ENCODE data around the gene MALSU1. TPM values are rescaled to one million over a fixed set of nuclear protein-coding genes. Genes with fewer than 3 reads are reported as not detected.

MALSU1 gene
- total and polyA plus RNA-seq, 2 of the 13 experiments (the other 11 are each of a cell fraction or from before 2014, with no cell fraction given), result 72.0 to 141 TPM

- TF ChIP-seq, protein P1, sequence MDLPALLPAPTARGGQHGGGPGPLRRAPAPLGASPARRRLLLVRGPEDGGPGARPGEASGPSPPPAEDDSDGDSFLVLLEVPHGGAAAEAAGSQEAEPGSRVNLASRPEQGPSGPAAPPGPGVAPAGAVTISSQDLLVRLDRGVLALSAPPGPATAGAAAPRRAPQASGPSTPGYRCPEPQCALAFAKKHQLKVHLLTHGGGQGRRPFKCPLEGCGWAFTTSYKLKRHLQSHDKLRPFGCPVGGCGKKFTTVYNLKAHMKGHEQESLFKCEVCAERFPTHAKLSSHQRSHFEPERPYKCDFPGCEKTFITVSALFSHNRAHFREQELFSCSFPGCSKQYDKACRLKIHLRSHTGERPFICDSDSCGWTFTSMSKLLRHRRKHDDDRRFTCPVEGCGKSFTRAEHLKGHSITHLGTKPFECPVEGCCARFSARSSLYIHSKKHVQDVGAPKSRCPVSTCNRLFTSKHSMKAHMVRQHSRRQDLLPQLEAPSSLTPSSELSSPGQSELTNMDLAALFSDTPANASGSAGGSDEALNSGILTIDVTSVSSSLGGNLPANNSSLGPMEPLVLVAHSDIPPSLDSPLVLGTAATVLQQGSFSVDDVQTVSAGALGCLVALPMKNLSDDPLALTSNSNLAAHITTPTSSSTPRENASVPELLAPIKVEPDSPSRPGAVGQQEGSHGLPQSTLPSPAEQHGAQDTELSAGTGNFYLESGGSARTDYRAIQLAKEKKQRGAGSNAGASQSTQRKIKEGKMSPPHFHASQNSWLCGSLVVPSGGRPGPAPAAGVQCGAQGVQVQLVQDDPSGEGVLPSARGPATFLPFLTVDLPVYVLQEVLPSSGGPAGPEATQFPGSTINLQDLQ (CRISPR knock-in tag; IDR thresholded peaks at IDR 0.05), result no peak
- TF ChIP-seq HNRNPUL1 (IDR thresholded peaks at IDR 0.05; ENCODE audit: low read depth, low read length) (no peak), ZFX (CRISPR knock-in tag; IDR thresholded peaks at IDR 0.05; ENCODE audit: low read depth) (no peak), ZNF776 (CRISPR knock-in tag; IDR thresholded peaks at IDR 0.05) (no peak), ZBTB7B (CRISPR knock-in tag; IDR thresholded peaks at IDR 0.05) (no peak), RXRB (CRISPR knock-in tag; IDR thresholded peaks at IDR 0.05; ENCODE audit: borderline replicate concordance) (peak; percentile 63), KAT2B (IDR thresholded peaks at IDR 0.05; ENCODE audit: borderline replicate concordance, low read depth, low read length) (no peak), FOXM1 (CRISPR knock-in tag; IDR thresholded peaks at IDR 0.05) (no peak), MIER2 (CRISPR knock-in tag; IDR thresholded peaks at IDR 0.05) (no peak), ESRRA (CRISPR knock-in tag; IDR thresholded peaks at IDR 0.05; ENCODE audit: low read depth) (no peak; the same call in 1 of the 2 replicates), SMC3 (IDR thresholded peaks at IDR 0.05; ENCODE audit: low read length) (no peak), IRF2 (CRISPR knock-in tag; IDR thresholded peaks at IDR 0.05) (0 out of 2 replicates have a peak, but pooled peaks have one; percentile 15), ZNF225 (CRISPR knock-in tag; IDR thresholded peaks at IDR 0.05) (no peak), ONECUT2 (CRISPR knock-in tag; IDR thresholded peaks at IDR 0.05) (no peak), SRF (IDR thresholded peaks at IDR 0.05; ENCODE audit: low read depth, low read length) (no peak), ZFP36 (IDR thresholded peaks at IDR 0.05; ENCODE audit: borderline replicate concordance, low read depth, low read length, partially characterized antibody) (no peak), ZNF234 (CRISPR knock-in tag; conservative IDR thresholded peaks at IDR 0.05) (no peak), SP1 (IDR thresholded peaks at IDR 0.05) (no peak), SP1 (CRISPR knock-in tag; IDR thresholded peaks at IDR 0.05) (no peak), ZNF510 (CRISPR knock-in tag; IDR thresholded peaks at IDR 0.05; ENCODE audit: low read depth) (no peak)
- TF ChIP-seq, protein P2, sequence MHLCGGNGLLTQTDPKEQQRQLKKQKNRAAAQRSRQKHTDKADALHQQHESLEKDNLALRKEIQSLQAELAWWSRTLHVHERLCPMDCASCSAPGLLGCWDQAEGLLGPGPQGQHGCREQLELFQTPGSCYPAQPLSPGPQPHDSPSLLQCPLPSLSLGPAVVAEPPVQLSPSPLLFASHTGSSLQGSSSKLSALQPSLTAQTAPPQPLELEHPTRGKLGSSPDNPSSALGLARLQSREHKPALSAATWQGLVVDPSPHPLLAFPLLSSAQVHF (CRISPR knock-in tag; IDR thresholded peaks at IDR 0.05), result no peak
- TF ChIP-seq, protein P3, sequence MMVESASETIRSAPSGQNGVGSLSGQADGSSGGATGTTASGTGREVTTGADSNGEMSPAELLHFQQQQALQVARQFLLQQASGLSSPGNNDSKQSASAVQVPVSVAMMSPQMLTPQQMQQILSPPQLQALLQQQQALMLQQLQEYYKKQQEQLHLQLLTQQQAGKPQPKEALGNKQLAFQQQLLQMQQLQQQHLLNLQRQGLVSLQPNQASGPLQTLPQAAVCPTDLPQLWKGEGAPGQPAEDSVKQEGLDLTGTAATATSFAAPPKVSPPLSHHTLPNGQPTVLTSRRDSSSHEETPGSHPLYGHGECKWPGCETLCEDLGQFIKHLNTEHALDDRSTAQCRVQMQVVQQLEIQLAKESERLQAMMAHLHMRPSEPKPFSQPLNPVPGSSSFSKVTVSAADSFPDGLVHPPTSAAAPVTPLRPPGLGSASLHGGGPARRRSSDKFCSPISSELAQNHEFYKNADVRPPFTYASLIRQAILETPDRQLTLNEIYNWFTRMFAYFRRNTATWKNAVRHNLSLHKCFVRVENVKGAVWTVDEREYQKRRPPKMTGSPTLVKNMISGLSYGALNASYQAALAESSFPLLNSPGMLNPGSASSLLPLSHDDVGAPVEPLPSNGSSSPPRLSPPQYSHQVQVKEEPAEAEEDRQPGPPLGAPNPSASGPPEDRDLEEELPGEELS (CRISPR knock-in tag; IDR thresholded peaks at IDR 0.05), result peak; percentile 81
- TF ChIP-seq, protein P4, sequence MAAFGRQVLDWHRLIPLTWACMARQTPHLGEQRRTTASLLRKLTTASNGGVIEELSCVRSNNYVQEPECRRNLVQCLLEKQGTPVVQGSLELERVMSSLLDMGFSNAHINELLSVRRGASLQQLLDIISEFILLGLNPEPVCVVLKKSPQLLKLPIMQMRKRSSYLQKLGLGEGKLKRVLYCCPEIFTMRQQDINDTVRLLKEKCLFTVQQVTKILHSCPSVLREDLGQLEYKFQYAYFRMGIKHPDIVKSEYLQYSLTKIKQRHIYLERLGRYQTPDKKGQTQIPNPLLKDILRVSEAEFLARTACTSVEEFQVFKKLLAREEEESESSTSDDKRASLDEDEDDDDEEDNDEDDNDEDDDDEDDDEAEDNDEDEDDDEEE (CRISPR knock-in tag; IDR thresholded peaks at IDR 0.05), result no peak
- TF ChIP-seq, protein P5, sequence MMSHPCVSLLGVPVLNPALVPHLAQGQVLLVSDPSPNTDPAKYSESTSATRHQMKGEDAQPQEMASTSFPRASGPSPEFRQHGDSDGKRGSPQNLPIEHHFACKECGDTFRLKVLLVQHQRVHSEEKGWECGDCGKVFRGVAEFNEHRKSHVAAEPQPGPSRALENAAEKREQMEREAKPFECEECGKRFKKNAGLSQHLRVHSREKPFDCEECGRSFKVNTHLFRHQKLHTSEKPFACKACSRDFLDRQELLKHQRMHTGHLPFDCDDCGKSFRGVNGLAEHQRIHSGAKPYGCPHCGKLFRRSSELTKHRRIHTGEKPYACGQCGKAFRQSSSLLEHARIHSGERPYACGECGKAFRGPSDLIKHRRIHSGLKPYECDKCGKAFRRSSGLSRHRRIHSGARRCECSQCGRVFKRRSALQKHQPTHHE (CRISPR knock-in tag; IDR thresholded peaks at IDR 0.05; ENCODE audit: borderline replicate concordance), result no peak
- TF ChIP-seq, protein P6, sequence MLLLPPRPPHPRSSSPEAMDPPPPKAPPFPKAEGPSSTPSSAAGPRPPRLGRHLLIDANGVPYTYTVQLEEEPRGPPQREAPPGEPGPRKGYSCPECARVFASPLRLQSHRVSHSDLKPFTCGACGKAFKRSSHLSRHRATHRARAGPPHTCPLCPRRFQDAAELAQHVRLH (CRISPR knock-in tag; IDR thresholded peaks at IDR 0.05; ENCODE audit: borderline replicate concordance, low read depth), result no peak
These were observed 59.1 kb downstream of the MALSU1 start (continued) for GRCh38 chr7:23358152-23358674.
